ENCODE data around the gene PDCD2L. TPM values are rescaled to one million over a fixed set of nuclear protein-coding genes. Genes with fewer than 3 reads are reported as not detected.
A peak's percentile ranks its signal among the peaks of the same experiment; 100 is the strongest.
"Not testable (repeated sequence)": the region's sequence is repeated elsewhere in the genome, so short reads cannot be mapped to it uniquely, and the experiment has no call there.

The PDCD2L gene
- total RNA-seq, 1 donor from 2014 or later, result 12.5 TPM

GRCh38 chr19:34364830-34365462 lies 39.3 kb upstream of the PDCD2L start, which contains the start of gene GPI:
Gene GPI, plus strand, starts transcription at chr19:34365196. Its CDS starts 71 bp downstream, at chr19:34365267.
- Mint-ChIP-seq H3K4me1 (peaks cover 29% of the 10 kb centered on the region), H3K4me3 (peak within 1 kb of the TSS; percentile 90), H3K27me3 (ENCODE audit: low read depth) (no peaks in the 10 kb centered on the region), H3K36me3 (peaks cover 14% of the 10 kb centered on the region), H3K27ac (peak within 1 kb of the TSS; percentile 84), H3K9me3 (no peaks in the 10 kb centered on the region)
- TF ChIP-seq, protein P1, sequence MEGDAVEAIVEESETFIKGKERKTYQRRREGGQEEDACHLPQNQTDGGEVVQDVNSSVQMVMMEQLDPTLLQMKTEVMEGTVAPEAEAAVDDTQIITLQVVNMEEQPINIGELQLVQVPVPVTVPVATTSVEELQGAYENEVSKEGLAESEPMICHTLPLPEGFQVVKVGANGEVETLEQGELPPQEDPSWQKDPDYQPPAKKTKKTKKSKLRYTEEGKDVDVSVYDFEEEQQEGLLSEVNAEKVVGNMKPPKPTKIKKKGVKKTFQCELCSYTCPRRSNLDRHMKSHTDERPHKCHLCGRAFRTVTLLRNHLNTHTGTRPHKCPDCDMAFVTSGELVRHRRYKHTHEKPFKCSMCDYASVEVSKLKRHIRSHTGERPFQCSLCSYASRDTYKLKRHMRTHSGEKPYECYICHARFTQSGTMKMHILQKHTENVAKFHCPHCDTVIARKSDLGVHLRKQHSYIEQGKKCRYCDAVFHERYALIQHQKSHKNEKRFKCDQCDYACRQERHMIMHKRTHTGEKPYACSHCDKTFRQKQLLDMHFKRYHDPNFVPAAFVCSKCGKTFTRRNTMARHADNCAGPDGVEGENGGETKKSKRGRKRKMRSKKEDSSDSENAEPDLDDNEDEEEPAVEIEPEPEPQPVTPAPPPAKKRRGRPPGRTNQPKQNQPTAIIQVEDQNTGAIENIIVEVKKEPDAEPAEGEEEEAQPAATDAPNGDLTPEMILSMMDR (IDR thresholded peaks at IDR 0.05; ENCODE audit: unreplicated experiment), result no peak
- DNase-seq (ENCODE audit: low spot score in 2 of 2, unreplicated experiment in 2 of 2), result peak in 1 of 2 experiments; percentile 54

DNA sequence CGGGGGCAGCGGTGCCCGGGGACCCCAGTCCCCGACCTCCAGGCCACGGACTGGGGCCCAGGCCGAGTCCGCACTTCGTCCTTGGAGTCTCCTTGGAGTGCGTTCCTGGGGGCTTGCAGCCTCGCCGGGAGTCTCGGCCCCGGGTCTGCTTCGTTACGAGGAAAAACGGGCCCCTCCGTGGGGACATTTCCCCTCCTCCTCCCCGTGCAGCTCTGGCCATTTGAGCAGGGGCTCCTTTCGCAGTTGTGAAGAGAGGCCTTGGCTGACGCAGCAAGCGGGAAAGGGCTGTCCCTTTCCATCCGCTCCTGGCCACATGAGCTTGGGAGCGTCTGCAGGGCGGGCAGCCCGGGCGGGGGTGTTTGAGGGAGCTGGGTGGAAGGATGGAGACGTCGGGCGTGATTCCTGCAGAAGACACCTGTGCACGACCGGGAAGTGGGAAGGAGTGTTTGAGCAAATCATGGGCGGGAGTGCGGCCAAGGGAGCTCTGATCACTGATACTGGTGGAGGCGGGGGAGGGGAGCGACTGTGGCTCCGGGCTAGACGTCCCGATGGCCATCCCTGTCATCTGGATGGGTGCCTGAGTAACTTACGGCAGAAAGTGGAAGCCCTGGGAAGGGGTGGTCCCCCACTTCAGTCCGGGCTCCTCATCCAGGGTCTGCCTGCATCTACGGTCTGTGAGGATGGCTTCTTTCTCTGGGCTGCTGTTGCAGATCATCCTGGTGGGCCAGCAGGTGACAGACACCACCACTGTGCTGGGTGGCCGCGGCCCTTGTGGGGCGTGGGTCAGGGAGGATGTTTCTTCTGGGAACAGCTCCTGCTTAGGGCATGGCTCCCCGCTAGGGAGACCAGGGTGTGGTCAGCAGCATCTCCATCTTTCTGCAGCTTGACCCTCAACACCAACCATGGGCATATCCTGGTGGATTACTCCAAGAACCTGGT lies 38.5 kb upstream of the PDCD2L start:
- Mint-ChIP-seq H3K9me3 (no peaks in the 10 kb centered on the region), H3K4me3 (peak overlapping the region; percentile 90), H3K27me3 (ENCODE audit: low read depth) (no peaks in the 10 kb centered on the region), H3K4me1 (peaks cover 27% of the 10 kb centered on the region), H3K27ac (peak overlapping the region; percentile 84), H3K36me3 (peaks cover 19% of the 10 kb centered on the region)
- TF ChIP-seq, protein P1 (IDR thresholded peaks at IDR 0.05; ENCODE audit: unreplicated experiment), result no peak
- peak in 1 of 2 experiments; percentile 48 for DNase-seq (ENCODE audit: low spot score in 2 of 2, unreplicated experiment in 2 of 2)

DNA sequence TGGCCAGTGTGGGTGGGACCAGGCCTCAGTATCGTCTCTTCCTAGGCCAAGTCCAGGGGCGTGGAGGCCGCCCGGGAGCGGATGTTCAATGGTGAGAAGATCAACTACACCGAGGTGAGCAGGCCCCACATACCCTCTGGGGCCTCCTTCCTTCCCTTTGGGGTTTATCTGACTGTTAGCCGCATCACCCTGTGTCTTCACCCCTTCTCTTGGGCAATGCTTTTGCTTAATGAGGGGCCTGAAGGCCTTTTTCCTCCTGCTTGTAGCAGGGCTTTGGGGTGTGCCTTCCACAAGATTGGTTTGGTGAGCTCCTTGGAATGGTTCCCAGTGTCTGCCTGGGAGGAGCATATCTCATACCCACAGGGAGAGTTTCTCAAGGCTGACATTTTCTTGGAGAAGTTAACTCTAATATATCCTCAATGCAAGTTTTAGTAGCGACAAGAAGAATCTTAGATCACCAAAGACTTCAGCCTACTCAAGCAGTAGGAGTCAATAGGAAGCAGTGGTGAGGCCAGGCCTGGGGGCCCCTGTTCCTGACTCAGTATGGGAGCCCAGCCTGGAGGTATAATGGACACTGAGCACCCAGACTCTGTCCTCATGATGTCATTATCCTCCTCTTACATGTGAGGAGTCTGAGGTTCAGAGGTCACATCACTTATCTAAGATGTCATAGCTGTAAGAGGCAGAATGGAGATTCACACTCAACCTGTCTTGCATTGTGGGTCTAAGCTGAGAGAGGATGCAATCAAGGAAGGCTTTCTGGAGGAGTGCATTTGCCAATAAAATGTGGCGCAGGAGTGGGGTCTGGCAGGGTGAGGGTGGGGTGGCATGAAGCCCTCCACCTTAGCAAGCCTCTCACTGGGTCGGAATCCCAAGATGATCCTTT lies 37.2 kb upstream of the PDCD2L start:
- DNase-seq (ENCODE audit: low spot score in 2 of 2, unreplicated experiment in 2 of 2), result no peak
- Mint-ChIP-seq H3K9me3 (no peaks in the 10 kb centered on the region), H3K36me3 (peaks cover 25% of the 10 kb centered on the region), H3K27ac (peak overlapping the region; percentile 82), H3K4me3 (peak overlapping the region; percentile 90), H3K27me3 (ENCODE audit: low read depth) (no peaks in the 10 kb centered on the region), H3K4me1 (peaks cover 27% of the 10 kb centered on the region)
- TF ChIP-seq, protein P1 (IDR thresholded peaks at IDR 0.05; ENCODE audit: unreplicated experiment), result no peak

DNA sequence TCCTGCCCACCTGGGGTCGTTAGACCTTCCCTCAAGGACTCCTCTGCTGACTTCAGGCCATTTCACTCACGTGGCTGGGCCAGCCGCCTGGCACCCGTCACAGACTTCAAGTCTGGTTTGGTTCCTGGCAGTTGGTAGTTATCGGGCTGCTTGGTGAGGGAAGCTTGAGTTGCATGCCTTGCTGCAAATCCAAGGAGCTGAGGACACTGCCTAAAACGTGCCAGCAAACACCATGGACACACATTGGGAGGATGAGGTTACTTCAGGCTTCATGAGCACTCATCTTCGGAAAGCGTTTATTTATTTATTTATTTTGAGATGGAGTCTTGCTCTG lies 36.6 kb upstream of the PDCD2L start:
- Mint-ChIP-seq H3K4me3 (no peak overlapping the region), H3K27me3 (ENCODE audit: low read depth) (no peaks in the 10 kb centered on the region), H3K9me3 (no peaks in the 10 kb centered on the region), H3K4me1 (peaks cover 27% of the 10 kb centered on the region), H3K27ac (no peak overlapping the region), H3K36me3 (peaks cover 25% of the 10 kb centered on the region)
- no peak for DNase-seq (ENCODE audit: low spot score in 2 of 2, unreplicated experiment in 2 of 2)
- TF ChIP-seq, protein P1 (IDR thresholded peaks at IDR 0.05; ENCODE audit: unreplicated experiment), result no peak

- Mint-ChIP-seq H3K27ac (no peak overlapping the region), H3K4me3 (no peak overlapping the region), H3K4me1 (peaks cover 27% of the 10 kb centered on the region), H3K9me3 (no peaks in the 10 kb centered on the region), H3K27me3 (ENCODE audit: low read depth) (no peaks in the 10 kb centered on the region), H3K36me3 (peaks cover 25% of the 10 kb centered on the region)
- no peak for DNase-seq (ENCODE audit: low spot score in 2 of 2, unreplicated experiment in 2 of 2)
- TF ChIP-seq, protein P1 (IDR thresholded peaks at IDR 0.05; ENCODE audit: unreplicated experiment), result no peak
These were observed 35.9 kb upstream of the PDCD2L start for GRCh38 chr19:34368338-34368737.

DNA sequence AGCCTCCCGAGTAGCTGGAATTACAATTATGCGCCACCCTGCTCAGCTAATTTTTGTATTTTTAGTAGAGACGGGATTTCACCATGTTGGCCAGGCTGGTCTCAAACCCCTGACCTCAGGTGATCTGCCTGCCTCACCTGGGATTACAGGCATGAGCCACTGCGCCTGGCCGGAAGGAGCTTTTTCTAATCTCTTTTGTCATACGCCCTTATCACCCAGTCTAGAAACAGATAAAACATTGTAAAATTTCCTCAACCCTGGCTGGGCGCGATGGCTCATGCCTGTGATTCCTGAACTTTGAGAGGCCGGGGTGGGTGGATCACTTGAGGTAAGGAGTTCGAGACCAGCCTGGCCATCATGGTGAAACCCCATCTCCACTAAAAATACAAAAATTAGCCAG lies 35.0 kb upstream of the PDCD2L start:
- Mint-ChIP-seq H3K36me3 (peaks cover 29% of the 10 kb centered on the region), H3K4me1 (peaks cover 27% of the 10 kb centered on the region)
- not testable (repeated sequence) for H3K9me3 Mint-ChIP-seq; DNase-seq (ENCODE audit: low spot score in 2 of 2, unreplicated experiment in 2 of 2); H3K4me3 Mint-ChIP-seq; H3K27me3 Mint-ChIP-seq (ENCODE audit: low read depth); H3K27ac Mint-ChIP-seq
